HAP-1 (cell line): ENCODE results near the gene RPS19BP1.

Experiments used
- DNase-seq, 2 experiments: peaks; one replicate each; pipeline ENCODE4 v3.0.0-alpha.2; 2016 to 2020; ENCODE audit warnings: low spot score in 2 of 2
- H3K27me3 ChIP-seq: fragments of 250-450 bp; sonication (Bioruptor Pico); 2 replicates; pipeline ENCODE4 v1.5.1; 2020; ENCODE audit warnings: low read depth, mild to moderate bottlenecking, moderate library complexity
- H3K36me3 ChIP-seq: fragments of 250-450 bp; sonication (Bioruptor Pico); replicated peaks from 2 replicates; pipeline ENCODE4 v1.5.1; 2020; ENCODE audit warnings: mild to moderate bottlenecking
- H3K4me1 ChIP-seq: fragments of 250-450 bp; sonication (Bioruptor Pico); 2 replicates; pipeline ENCODE4 v1.5.1; 2020; ENCODE audit warnings: mild to moderate bottlenecking
- H3K4me3 ChIP-seq: fragments of 250-450 bp; sonication (Bioruptor Pico); 2 replicates; pipeline ENCODE4 v1.5.1; 2020; ENCODE audit warnings: mild to moderate bottlenecking, moderate library complexity
- H3K9me3 ChIP-seq: fragments of 250-450 bp; sonication (Bioruptor Pico); 2 replicates; pipeline ENCODE4 v1.5.1; 2020; ENCODE audit warnings: mild to moderate bottlenecking, moderate library complexity
- in situ Hi-C: fragments of 300-500 bp; cut with MboI; formaldehyde crosslinking; loops from 3 replicates; pipeline ENCODE4 v1.14.3; 2020; ENCODE audit warnings: low sequenced_read_pairs, inconsistent platforms, mixed read lengths

Gene RPS19BP1

GRCh38 chr22:39492186-39492585 is 40.4 kb downstream of the RPS19BP1 start:
- H3K4me1 ChIP-seq = no peaks in the 10 kb centered on the region
- H3K9me3 ChIP-seq = no peaks in the 10 kb centered on the region
- no peaks in the 10 kb centered on the region for H3K36me3 ChIP-seq
- no peak for DNase-seq
- no peak overlapping the region for H3K4me3 ChIP-seq
- H3K27me3 ChIP-seq = no peaks in the 10 kb centered on the region; the same call in 1 of the 2 replicates
- in situ Hi-C loops = no loop called here

GRCh38 chr22:39491696-39492095 is 40.9 kb downstream of the RPS19BP1 start:
- no peak for DNase-seq
- no peaks in the 10 kb centered on the region for H3K36me3 ChIP-seq
- no peaks in the 10 kb centered on the region for H3K4me1 ChIP-seq
- no peak overlapping the region for H3K4me3 ChIP-seq
- no peaks in the 10 kb centered on the region; the same call in 1 of the 2 replicates for H3K27me3 ChIP-seq
- in situ Hi-C loops = no loop called here
- H3K9me3 ChIP-seq = no peaks in the 10 kb centered on the region

GRCh38 chr22:39490966-39491680 is 41.4 kb downstream of the RPS19BP1 start:
- Histone ChIP-seq H3K4me1 (no peaks in the 10 kb centered on the region), H3K27me3 (no peaks in the 10 kb centered on the region; the same call in 1 of the 2 replicates), H3K4me3 (no peak overlapping the region), H3K36me3 (no peaks in the 10 kb centered on the region), H3K9me3 (no peaks in the 10 kb centered on the region)
- no peak for DNase-seq
- in situ Hi-C loops = no loop called here

- H3K27me3 ChIP-seq = no peaks in the 10 kb centered on the region; the same call in 1 of the 2 replicates
- no peak overlapping the region for H3K4me3 ChIP-seq
- H3K4me1 ChIP-seq = no peaks in the 10 kb centered on the region
- peak; percentile 79 to 90 for DNase-seq
- no peaks in the 10 kb centered on the region for H3K9me3 ChIP-seq
- H3K36me3 ChIP-seq = no peaks in the 10 kb centered on the region
- in situ Hi-C loops = no loop called here
Observed at GRCh38 chr22:39490135-39490798, 42.3 kb downstream of the RPS19BP1 start.

GRCh38 chr22:39489094-39490068 is 43.2 kb downstream of the RPS19BP1 start:
- Histone ChIP-seq H3K27me3 (no peaks in the 10 kb centered on the region; the same call in 1 of the 2 replicates), H3K9me3 (no peaks in the 10 kb centered on the region), H3K4me1 (no peaks in the 10 kb centered on the region), H3K36me3 (no peaks in the 10 kb centered on the region), H3K4me3 (no peak overlapping the region)
- in situ Hi-C loops = no loop called here
- DNase-seq = no peak

- in situ Hi-C loops = no loop called here
- Histone ChIP-seq H3K4me3 (no peak overlapping the region), H3K4me1 (no peaks in the 10 kb centered on the region), H3K9me3 (no peaks in the 10 kb centered on the region), H3K36me3 (no peaks in the 10 kb centered on the region), H3K27me3 (no peaks in the 10 kb centered on the region; the same call in 1 of the 2 replicates)
- DNase-seq = no peak
Observed at GRCh38 chr22:39488563-39489083, 43.9 kb downstream of the RPS19BP1 start.

- no peaks in the 10 kb centered on the region for H3K36me3 ChIP-seq
- H3K9me3 ChIP-seq = no peaks in the 10 kb centered on the region
- in situ Hi-C loops = no loop called here
- H3K4me1 ChIP-seq = no peaks in the 10 kb centered on the region
- no peak for DNase-seq
- H3K4me3 ChIP-seq = no peak overlapping the region
- no peaks in the 10 kb centered on the region for H3K27me3 ChIP-seq
Observed at GRCh38 chr22:39487826-39488520, 44.6 kb downstream of the RPS19BP1 start.

- in situ Hi-C loops = no loop called here
- no peak for DNase-seq
- no peaks in the 10 kb centered on the region for H3K4me1 ChIP-seq
- no peaks in the 10 kb centered on the region for H3K36me3 ChIP-seq
- H3K9me3 ChIP-seq = no peaks in the 10 kb centered on the region
- no peak overlapping the region for H3K4me3 ChIP-seq
- H3K27me3 ChIP-seq = no peaks in the 10 kb centered on the region
Observed at GRCh38 chr22:39486951-39487825, 45.4 kb downstream of the RPS19BP1 start.

- in situ Hi-C loops = no loop called here
- no peak for DNase-seq
- no peaks in the 10 kb centered on the region for H3K9me3 ChIP-seq
- H3K27me3 ChIP-seq = no peaks in the 10 kb centered on the region
- no peak overlapping the region for H3K4me3 ChIP-seq
- no peaks in the 10 kb centered on the region for H3K36me3 ChIP-seq
- no peaks in the 10 kb centered on the region for H3K4me1 ChIP-seq
Observed at GRCh38 chr22:39482768-39483167, 49.8 kb downstream of the RPS19BP1 start.

- no peaks in the 10 kb centered on the region for H3K4me1 ChIP-seq
- no peak for DNase-seq
- no peaks in the 10 kb centered on the region for H3K27me3 ChIP-seq
- no peaks in the 10 kb centered on the region for H3K9me3 ChIP-seq
- no peaks in the 10 kb centered on the region for H3K36me3 ChIP-seq
- in situ Hi-C loops = no loop called here
- H3K4me3 ChIP-seq = no peak overlapping the region
Observed at GRCh38 chr22:39481595-39481994, 51.0 kb downstream of the RPS19BP1 start.

GRCh38 chr22:39481054-39481453 is 51.5 kb downstream of the RPS19BP1 start:
- Histone ChIP-seq H3K27me3 (no peaks in the 10 kb centered on the region), H3K4me3 (no peak overlapping the region), H3K4me1 (no peaks in the 10 kb centered on the region), H3K9me3 (no peaks in the 10 kb centered on the region), H3K36me3 (no peaks in the 10 kb centered on the region)
- in situ Hi-C loops = no loop called here
- DNase-seq = no peak

GRCh38 chr22:39480557-39480956 is 52.0 kb downstream of the RPS19BP1 start:
- in situ Hi-C loops = no loop called here
- Histone ChIP-seq H3K36me3 (no peaks in the 10 kb centered on the region), H3K27me3 (no peaks in the 10 kb centered on the region), H3K9me3 (no peaks in the 10 kb centered on the region), H3K4me3 (no peak overlapping the region), H3K4me1 (no peaks in the 10 kb centered on the region)
- DNase-seq = no peak
